Smooth muscle cell (in vitro differentiated cells): ENCODE measurements around the gene TMC4. TPM values are rescaled to one million over a fixed set of nuclear protein-coding genes. Genes with fewer than 3 reads are reported as not detected.

ENCODE experiments used
- DNase-seq: peaks from one replicate; lab custom pipeline; 2025; ENCODE audit not compliant: unreplicated experiment; lab: John Stamatoyannopoulos, UW
- H2AFZ ChIP-seq: fragments of 200-600 bp; sonication (generic); 2 replicates; pipeline ENCODE4 v1.6.0; 2016; ENCODE audit warnings: antibody characterized with exemption, low read depth, mild to moderate bottlenecking
- H3F3A ChIP-seq: fragments of 200-600 bp; sonication (generic); 2 replicates; pipeline ENCODE4 v1.6.0; 2017; ENCODE audit warnings: antibody characterized with exemption, low read depth
- H3K27ac ChIP-seq: fragments of 200-600 bp; sonication (generic); 2 replicates; pipeline ENCODE4 v1.5.1; 2016; ENCODE audit warnings: low read depth, mild to moderate bottlenecking
- H3K27me3 ChIP-seq: fragments of 200-600 bp; sonication (generic); 2 replicates; pipeline ENCODE4 v1.6.1; 2016; ENCODE audit warnings: low read depth, mild to moderate bottlenecking
- H3K36me3 ChIP-seq: fragments of 200-600 bp; sonication (generic); 2 replicates; pipeline ENCODE4 v1.5.1; 2016; ENCODE audit warnings: low read depth
- H3K4me1 ChIP-seq: fragments of 200-600 bp; sonication (generic); 2 replicates; pipeline ENCODE4 v1.5.1; 2016; ENCODE audit warnings: low read depth
- H3K4me2 ChIP-seq: fragments of 200-600 bp; sonication (generic); 2 replicates; pipeline ENCODE4 v1.6.0; 2016; ENCODE audit warnings: mild to moderate bottlenecking
- H3K4me3 ChIP-seq: fragments of 200-600 bp; sonication (generic); 2 replicates; pipeline ENCODE4 v1.5.1; 2016; ENCODE audit warnings: mild to moderate bottlenecking
- H3K79me2 ChIP-seq: fragments of 200-600 bp; sonication (generic); 2 replicates; pipeline ENCODE4 v1.6.0; 2016; ENCODE audit warnings: low read depth, mild to moderate bottlenecking
- H3K9ac ChIP-seq: fragments of 200-600 bp; sonication (generic); 2 replicates; pipeline ENCODE4 v1.6.0; 2016; ENCODE audit warnings: low read depth
- H3K9me3 ChIP-seq: fragments of 200-600 bp; sonication (generic); replicated peaks from 2 replicates; pipeline ENCODE4 v1.5.1; 2016; ENCODE audit warnings: low read depth
- H4K20me1 ChIP-seq: fragments of 200-600 bp; sonication (generic); 2 replicates; pipeline ENCODE4 v1.6.0; 2016; ENCODE audit warnings: low read depth
- CTCF ChIP-seq: fragments of 200-600 bp; sonication (generic); IDR thresholded peaks from 2 replicates; pipeline ENCODE4 v1.5.1; 2017; ENCODE audit warnings: borderline replicate concordance, mild to moderate bottlenecking, antibody characterized with exemption; ENCODE audit not compliant: insufficient read depth, poor library complexity, severe bottlenecking
- WGBS: methylation state at CpG from one replicate; pipeline ENCODE4 v1.1.7; 2016; ENCODE audit warnings: low lambda C conversion rate; 5-methylcytosine and 5-hydroxymethylcytosine counted together
- polyA plus RNA-seq: library from polyadenylated mRNA; unstranded; fragments of >200 nt; fragmentation: Nextera tagmentation; extraction: Ambion mirVana; gene quantifications from 2 replicates; pipeline ENCODE4 v1.2.1, GENCODE V29; 2016
- total RNA-seq: library from RNA; depleted of rRNA; stranded (reverse); fragments of >200 nt; gene quantifications from 2 replicates; pipeline ENCODE4 v1.2.3, GENCODE V29; 2014

The TMC4 gene
- total and polyA plus RNA-seq, 2 experiments from 2014 or later, result 5.9 to 6.7 TPM

GRCh38 chr19:54125713-54126112 is 47.2 kb downstream of the TMC4 start:
- no peak overlapping the region for H2AFZ ChIP-seq
- 98% methylated on average over 9 of the region's 9 CpGs for WGBS
- H3K9ac ChIP-seq, result no peak overlapping the region
- H4K20me1 ChIP-seq, result no peaks in the 10 kb centered on the region
- no peak for DNase-seq
- H3K9me3 ChIP-seq, result no peaks in the 10 kb centered on the region
- no peaks in the 10 kb centered on the region for H3K4me1 ChIP-seq
- no peak overlapping the region for H3K4me3 ChIP-seq
- no peak for TF ChIP-seq CTCF
- no peaks in the 10 kb centered on the region for H3K79me2 ChIP-seq
- no peaks in the 10 kb centered on the region for H3F3A ChIP-seq
- no peaks in the 10 kb centered on the region for H3K36me3 ChIP-seq
- no peak overlapping the region for H3K4me2 ChIP-seq
- no peak overlapping the region for H3K27ac ChIP-seq
- no peaks in the 10 kb centered on the region for H3K27me3 ChIP-seq

- H3K9ac ChIP-seq, result no peak overlapping the region
- no peak overlapping the region for H3K4me2 ChIP-seq
- no peaks in the 10 kb centered on the region for H3K4me1 ChIP-seq
- H2AFZ ChIP-seq, result no peak overlapping the region
- H3K36me3 ChIP-seq, result no peaks in the 10 kb centered on the region
- no peaks in the 10 kb centered on the region for H3F3A ChIP-seq
- no peak overlapping the region for H3K27ac ChIP-seq
- H4K20me1 ChIP-seq, result no peaks in the 10 kb centered on the region
- no peak for TF ChIP-seq CTCF
- no peaks in the 10 kb centered on the region for H3K79me2 ChIP-seq
- WGBS, result 94% methylated on average over 18 of the region's 19 CpGs
- DNase-seq, result no peak
- no peak overlapping the region for H3K4me3 ChIP-seq
- no peaks in the 10 kb centered on the region for H3K27me3 ChIP-seq
- H3K9me3 ChIP-seq, result no peaks in the 10 kb centered on the region
Measured at GRCh38 chr19:54124393-54124792, 48.6 kb downstream of the TMC4 start.

DNA sequence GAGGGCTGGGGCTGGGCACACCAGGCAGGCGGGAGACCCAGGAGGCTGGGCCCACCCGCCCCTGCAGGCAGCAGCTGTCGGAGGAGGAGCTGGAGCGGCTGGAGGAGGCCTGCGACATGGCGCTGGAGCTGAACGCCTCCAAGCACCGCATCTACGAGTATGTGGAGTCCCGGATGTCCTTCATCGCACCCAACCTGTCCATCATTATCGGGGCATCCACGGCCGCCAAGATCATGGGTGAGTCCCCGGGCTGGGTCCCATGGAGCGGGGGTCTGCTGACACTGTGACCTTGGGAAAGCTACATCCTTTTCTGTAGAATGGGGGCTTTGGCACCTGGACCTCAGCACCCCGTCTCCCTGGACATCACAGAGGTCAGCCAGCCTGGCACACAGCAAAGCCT is 49.3 kb downstream of the TMC4 start:
- Histone ChIP-seq H3F3A (no peaks in the 10 kb centered on the region), H3K27me3 (no peaks in the 10 kb centered on the region), H4K20me1 (no peaks in the 10 kb centered on the region), H3K9ac (no peak overlapping the region), H3K4me1 (no peaks in the 10 kb centered on the region), H3K27ac (no peak overlapping the region), H3K4me2 (no peak overlapping the region), H3K4me3 (no peak overlapping the region), H3K36me3 (no peaks in the 10 kb centered on the region), H3K9me3 (no peaks in the 10 kb centered on the region), H3K79me2 (no peaks in the 10 kb centered on the region), H2AFZ (no peak overlapping the region)
- no peak for DNase-seq
- no peak for TF ChIP-seq CTCF
- 96% methylated on average over 17 of the region's 17 CpGs for WGBS

DNA sequence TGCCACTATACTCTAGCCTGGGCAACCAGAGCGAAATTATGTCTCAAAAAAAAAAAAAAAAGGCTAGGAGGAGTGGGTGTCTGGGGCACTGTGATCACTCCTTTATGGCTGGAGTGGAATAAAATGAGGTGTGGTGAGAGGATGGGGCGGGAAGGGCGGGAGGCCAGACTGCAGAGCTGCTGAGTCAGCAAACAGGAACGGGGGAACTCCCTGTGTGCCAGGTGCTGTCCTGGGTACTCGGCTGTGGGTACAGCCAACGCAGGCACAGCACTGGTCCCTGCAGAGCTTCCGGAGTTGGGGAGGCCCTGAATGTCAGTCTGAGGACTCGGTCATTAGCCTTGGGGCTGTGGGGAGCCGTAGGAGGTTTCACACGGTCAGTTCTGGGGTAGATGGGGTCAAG is 51.7 kb downstream of the TMC4 start:
- peaks cover 11% of the 10 kb centered on the region for H3K79me2 ChIP-seq
- no peaks in the 10 kb centered on the region for H3K36me3 ChIP-seq
- no peak overlapping the region for H3K9ac ChIP-seq
- no peaks in the 10 kb centered on the region for H3K27me3 ChIP-seq
- H3K9me3 ChIP-seq, result no peaks in the 10 kb centered on the region
- no peak overlapping the region for H2AFZ ChIP-seq
- no peak overlapping the region for H3K4me2 ChIP-seq
- no peaks in the 10 kb centered on the region for H4K20me1 ChIP-seq
- H3K27ac ChIP-seq, result no peak overlapping the region
- no peak for DNase-seq
- peaks cover 4% of the 10 kb centered on the region for H3K4me1 ChIP-seq
- no peak overlapping the region for H3K4me3 ChIP-seq
- TF ChIP-seq CTCF, result no peak
- no peaks in the 10 kb centered on the region for H3F3A ChIP-seq
- 97% methylated on average over 10 of the region's 10 CpGs for WGBS
